GM21360 (cell line): ENCODE data around the gene DIPK2B.

Experiments used
- ATAC-seq: cut with Tn5 transposase; IDR thresholded peaks from one replicate; pipeline ENCODE4 v1.9.1; 2021; ENCODE audit warnings: mild to moderate bottlenecking, moderate library complexity; ENCODE audit not compliant: unreplicated experiment

Gene DIPK2B

GRCh38 chrX:45164021-45164621 lies 36.6 kb downstream of the DIPK2B start:
- no peak for ATAC-seq

GRCh38 chrX:45157647-45158046 lies 43.0 kb downstream of the DIPK2B start:
- ATAC-seq: no peak

GRCh38 chrX:45154462-45154861 lies 46.2 kb downstream of the DIPK2B start:
- no peak for ATAC-seq

GRCh38 chrX:45154033-45154360 lies 46.7 kb downstream of the DIPK2B start:
- ATAC-seq: no peak
